ENCODE results near the gene MRFAP1L1.

Gene MRFAP1L1

GRCh38 chr4:6658209-6658595 lies 51.5 kb downstream of the MRFAP1L1 start:
- Histone ChIP-seq H3K23ac (ENCODE audit: low read length) (no peak overlapping the region), H4K8ac (ENCODE audit: low read depth, low read length) (no peak overlapping the region), H3K18ac (ENCODE audit: low read length) (no peak overlapping the region), H3K79me2 (ENCODE audit: control insufficient read depth, insufficient read depth, low read length) (no peaks in the 10 kb centered on the region), H2BK5ac (ENCODE audit: low read length) (no peak overlapping the region), H4K5ac (ENCODE audit: low read length) (no peak overlapping the region), H3K4me2 (ENCODE audit: low read length) (no peak overlapping the region), H3K9ac (ENCODE audit: low read length) (peak overlapping the region; percentile 60), H3K4me1 (ENCODE audit: control insufficient read depth, low read depth, low read length) (no peaks in the 10 kb centered on the region), H3K36me3 (ENCODE audit: control insufficient read depth, insufficient read depth, low read length) (no peaks in the 10 kb centered on the region), H3K27me3 (ENCODE audit: insufficient read depth, low read length, poor library complexity) (peaks cover 5% of the 10 kb centered on the region), H3K4ac (ENCODE audit: low read depth, low read length) (no peak overlapping the region), H3K79me1 (ENCODE audit: low read length) (no peaks in the 10 kb centered on the region), H3K27ac (ENCODE audit: low read depth, low read length) (no peak overlapping the region), H2BK15ac (replicated peaks; ENCODE audit: low read depth) (no peak overlapping the region), H3K4me3 (ENCODE audit: low read length) (no peak overlapping the region), H3K56ac (ENCODE audit: low read length) (peak overlapping the region; percentile 72), H2AK5ac (ENCODE audit: low read length) (no peak overlapping the region), H2BK120ac (ENCODE audit: low read depth, low read length) (no peak overlapping the region)
- no CpG with 5 or more reads among the region's 7 CpGs for WGBS (ENCODE audit: extremely low coverage, insufficient coverage, low lambda C conversion rate)
- DNase-seq, result no peak

Measured in mesendoderm (in vitro differentiated cells).